ES-I3 (cell line): ENCODE measurements around the gene RNF144A.

Source experiments
- H3K36me3 ChIP-seq: 2 replicates; pipeline ENCODE4 v1.6.1; 2013; ENCODE audit warnings: mild to moderate bottlenecking, low read length, control low read depth, moderate library complexity; ENCODE audit not compliant: insufficient read depth
- H3K4me1 ChIP-seq: 2 replicates; pipeline ENCODE4 v1.6.1; 2013; ENCODE audit warnings: mild to moderate bottlenecking, control low read depth, low read length; ENCODE audit not compliant: insufficient read depth
- H3K9ac ChIP-seq: 2 replicates; pipeline ENCODE4 v1.6.1; 2013; ENCODE audit warnings: low read depth, mild to moderate bottlenecking, low read length, moderate library complexity
- H3K9me3 ChIP-seq: 2 replicates; pipeline ENCODE4 v1.6.1; 2013; ENCODE audit warnings: mild to moderate bottlenecking, low read length, moderate library complexity; ENCODE audit not compliant: control insufficient read depth, insufficient read depth

The RNF144A gene, protein sequence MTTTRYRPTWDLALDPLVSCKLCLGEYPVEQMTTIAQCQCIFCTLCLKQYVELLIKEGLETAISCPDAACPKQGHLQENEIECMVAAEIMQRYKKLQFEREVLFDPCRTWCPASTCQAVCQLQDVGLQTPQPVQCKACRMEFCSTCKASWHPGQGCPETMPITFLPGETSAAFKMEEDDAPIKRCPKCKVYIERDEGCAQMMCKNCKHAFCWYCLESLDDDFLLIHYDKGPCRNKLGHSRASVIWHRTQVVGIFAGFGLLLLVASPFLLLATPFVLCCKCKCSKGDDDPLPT

DNA sequence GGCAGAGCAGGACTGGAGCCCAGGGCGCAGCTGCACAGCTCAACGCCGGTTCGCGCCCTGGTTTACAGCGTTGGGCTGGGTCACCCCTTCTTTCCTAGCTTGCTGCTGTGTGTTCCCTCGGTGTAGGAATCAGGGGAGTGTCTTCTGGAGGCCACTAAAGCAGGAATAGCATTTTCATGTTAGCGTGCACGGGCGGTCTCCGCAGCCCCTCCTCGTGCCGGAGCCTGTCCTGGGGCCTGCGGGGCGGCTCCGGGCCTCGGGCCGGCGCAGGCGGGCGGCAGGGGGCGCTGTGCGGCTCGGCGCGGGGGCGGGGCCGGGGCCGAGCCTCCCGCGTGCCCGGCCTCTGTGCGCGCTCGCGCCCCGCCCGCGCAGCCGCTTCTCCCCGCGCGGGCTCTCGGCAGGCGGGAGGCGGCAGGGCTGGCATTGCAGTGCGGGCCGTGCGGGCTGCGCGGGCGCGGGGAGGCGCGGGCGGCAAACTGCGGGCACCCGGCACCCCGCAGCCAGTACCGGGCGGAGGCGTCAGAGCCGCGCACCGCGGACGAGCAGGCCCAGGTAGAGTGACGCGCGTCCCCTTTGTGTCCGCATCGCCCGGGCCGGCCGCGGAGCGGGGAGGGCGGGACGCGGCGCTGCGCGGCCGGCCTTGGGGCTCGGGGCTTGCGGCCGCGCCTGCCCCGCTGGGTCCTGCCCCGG lies at the start of gene RNF144A:
Gene RNF144A, plus strand, starts transcription at position 342 of the 690 bp plus-strand sequence. CDS start 79,515 bp downstream, outside the sequence.
- Histone ChIP-seq H3K9ac (peak within 1 kb of the TSS; percentile 74), H3K36me3 (no peaks in the 10 kb centered on the region), H3K4me1 (peaks cover 13% of the 10 kb centered on the region; the same call in 1 of the 2 replicates), H3K9me3 (no peaks in the 10 kb centered on the region)

DNA sequence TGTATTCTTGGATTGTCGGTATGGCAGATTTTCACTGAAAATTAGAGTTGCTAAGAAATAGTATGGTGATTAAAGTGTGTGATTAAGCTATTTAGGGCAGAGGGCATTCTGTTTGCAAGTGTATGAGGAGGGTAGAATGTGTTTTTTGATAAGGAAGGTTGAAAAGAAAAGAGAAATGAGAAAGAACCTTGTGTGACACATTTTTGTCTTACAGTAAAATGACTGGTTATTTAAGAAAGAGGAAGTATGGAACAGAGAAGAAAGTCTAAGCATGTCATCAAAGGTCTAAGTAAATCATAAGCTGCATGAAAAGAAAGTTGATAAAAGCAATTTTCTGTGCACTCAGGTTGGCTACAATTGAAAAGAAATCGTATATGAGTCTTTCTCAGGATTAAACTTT lies 44.8 kb upstream of the RNF144A start:
- H3K9ac ChIP-seq: no peak overlapping the region
- no peaks in the 10 kb centered on the region for H3K4me1 ChIP-seq
- no peaks in the 10 kb centered on the region for H3K9me3 ChIP-seq
- no peaks in the 10 kb centered on the region for H3K36me3 ChIP-seq

DNA sequence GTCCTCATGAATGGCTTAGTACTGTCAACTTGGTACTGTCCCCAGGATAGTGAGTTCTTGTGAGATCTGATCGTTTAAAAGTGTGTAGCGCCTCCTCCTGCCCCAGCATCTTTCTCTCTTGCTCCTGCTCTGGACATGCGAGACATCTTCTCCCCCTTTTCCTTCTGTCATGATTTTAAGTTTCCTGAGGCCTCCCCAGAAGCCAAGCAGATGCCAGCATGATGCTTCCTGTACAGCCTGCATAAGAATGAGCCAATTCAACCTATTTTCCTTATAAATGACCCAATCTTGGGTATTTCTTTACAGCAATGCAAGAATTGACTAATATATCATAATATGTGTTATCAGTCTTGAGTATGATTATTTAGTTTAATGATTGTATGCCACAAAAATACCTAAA lies 43.2 kb upstream of the RNF144A start:
- no peaks in the 10 kb centered on the region for H3K9me3 ChIP-seq
- H3K9ac ChIP-seq: no peak overlapping the region
- no peaks in the 10 kb centered on the region for H3K36me3 ChIP-seq
- H3K4me1 ChIP-seq: no peaks in the 10 kb centered on the region

DNA sequence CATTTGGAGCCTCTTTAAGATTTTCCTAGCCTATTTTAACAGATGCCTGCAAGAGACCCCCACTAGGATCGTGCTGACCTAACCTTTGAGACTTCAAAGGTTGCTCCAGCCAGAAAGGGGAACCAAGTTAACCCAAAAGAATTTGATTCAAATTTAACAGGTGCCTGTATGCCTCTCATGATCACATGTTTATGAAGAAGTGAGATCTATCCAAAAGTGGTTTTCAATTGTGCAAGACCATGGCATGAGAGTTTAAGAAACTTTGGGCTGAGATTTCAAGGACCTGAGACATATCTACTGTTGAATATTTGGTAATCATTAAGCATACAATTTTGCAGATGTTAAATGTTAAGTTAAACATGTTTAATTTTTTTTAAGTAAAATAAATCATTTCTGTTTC lies 40.9 kb upstream of the RNF144A start:
- Histone ChIP-seq H3K36me3 (no peaks in the 10 kb centered on the region), H3K9me3 (no peaks in the 10 kb centered on the region), H3K4me1 (no peaks in the 10 kb centered on the region), H3K9ac (no peak overlapping the region)

DNA sequence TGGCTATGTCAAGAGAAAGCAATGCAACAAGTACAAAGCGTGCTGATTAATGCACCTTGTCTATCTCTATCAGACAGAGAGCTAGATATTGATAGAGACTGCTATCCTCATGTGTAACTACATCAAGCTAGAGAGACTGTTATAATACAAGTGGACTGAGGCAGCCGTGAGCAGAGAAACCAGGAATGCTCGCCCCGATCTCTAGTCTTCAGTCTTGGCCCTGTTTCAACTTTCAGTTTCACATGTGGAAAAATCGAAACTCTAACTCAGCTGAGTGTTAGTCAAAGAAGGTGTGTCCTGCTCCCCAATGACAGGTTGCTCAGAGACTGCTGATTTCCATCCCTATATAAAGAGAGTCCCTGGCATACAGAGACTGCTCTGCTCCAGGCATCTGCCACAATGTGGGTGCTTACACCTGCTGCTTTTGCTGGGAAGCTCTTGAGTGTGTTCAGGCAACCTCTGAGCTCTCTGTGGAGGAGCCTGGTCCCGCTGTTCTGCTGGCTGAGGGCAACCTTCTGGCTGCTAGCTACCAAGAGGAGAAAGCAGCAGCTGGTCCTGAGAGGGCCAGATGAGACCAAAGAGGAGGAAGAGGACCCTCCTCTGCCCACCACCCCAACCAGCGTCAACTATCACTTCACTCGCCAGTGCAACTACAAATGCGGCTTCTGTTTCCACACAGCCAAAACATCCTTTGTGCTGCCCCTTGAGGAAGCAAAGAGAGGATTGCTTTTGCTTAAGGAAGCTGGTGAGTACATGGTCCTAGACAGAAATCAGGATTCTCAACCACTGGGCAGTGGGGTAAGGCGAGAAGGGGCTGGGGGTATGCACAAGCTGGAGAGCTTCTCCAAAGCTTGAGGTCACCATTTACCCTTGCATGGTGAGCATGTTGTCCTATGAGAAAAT lies 39.6 kb upstream of the RNF144A start, which contains the start of gene RSAD2:
Gene RSAD2, plus strand, starts transcription at position 376 of the 903 bp plus-strand sequence. Its CDS starts 24 bp downstream, at position 400.
- H3K9ac ChIP-seq: no peak within 1 kb of the TSS
- H3K9me3 ChIP-seq: no peaks in the 10 kb centered on the region
- no peaks in the 10 kb centered on the region for H3K36me3 ChIP-seq
- no peaks in the 10 kb centered on the region for H3K4me1 ChIP-seq

DNA sequence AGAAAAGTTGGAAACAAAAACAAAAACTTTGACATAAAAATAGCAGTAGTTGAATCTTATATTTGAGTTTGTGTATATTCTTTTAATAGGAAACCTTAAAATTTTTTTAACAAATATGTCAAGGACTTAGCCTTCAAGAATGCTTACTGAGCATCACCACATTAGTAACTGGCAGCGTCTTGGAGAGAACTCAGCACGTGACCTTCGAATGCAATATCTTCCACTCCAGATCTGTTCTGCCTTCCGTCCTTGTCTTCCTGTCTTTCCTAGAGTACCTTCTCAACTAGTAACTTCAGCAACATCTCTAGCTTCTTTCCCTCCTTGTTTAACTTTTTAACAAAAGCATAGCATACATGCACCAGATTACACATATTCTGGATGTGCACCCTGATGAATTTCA lies 38.7 kb upstream of the RNF144A start:
- Histone ChIP-seq H3K4me1 (no peaks in the 10 kb centered on the region), H3K9ac (no peak overlapping the region), H3K9me3 (no peaks in the 10 kb centered on the region), H3K36me3 (no peaks in the 10 kb centered on the region)

DNA sequence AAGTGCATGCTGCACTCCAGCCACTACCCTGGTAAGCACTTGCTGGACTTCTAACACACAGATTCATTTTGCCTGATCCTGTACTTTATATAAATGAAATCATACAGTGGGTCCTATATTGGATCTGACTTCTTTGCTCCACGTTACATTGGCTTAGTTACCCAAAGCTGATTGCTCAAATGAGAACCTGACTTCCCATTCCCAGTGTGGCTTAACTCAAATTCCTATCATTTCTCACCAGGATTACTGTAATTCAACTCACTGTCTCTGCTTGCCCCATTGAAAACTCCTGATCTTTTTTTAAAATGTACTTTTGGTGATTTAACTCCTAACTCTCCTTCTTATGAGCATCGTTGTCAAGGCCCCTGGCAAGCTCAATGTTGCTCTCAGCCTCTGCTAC lies 38.2 kb upstream of the RNF144A start:
- Histone ChIP-seq H3K4me1 (no peaks in the 10 kb centered on the region), H3K9ac (no peak overlapping the region), H3K9me3 (no peaks in the 10 kb centered on the region), H3K36me3 (no peaks in the 10 kb centered on the region)

DNA sequence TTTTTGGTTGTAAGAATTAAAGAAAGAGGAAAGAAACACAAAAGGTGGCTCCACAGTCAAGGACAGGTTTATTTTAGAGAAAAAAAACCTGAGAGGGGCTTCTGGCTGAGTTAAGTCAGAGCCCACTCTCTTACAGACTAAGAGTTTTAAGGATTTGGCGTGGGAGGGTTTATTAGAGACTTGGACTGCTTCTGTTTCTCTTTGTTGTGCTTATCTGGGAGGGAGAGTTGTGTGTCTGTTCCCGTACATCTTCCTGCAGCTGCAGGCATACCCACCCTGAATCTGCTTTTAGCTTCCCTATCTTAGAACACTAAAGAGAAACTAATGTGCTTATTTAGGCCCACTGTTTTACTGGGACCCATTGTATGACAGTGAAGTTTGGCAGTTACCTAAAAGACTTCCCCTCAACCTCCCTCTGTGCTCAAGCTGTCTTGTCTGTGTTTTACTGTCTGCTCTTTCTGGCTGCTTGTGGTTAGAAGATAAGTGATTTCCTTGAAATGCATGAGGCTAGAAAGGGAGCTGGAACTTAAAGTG lies 36.9 kb upstream of the RNF144A start:
- Histone ChIP-seq H3K36me3 (no peaks in the 10 kb centered on the region), H3K9ac (no peak overlapping the region), H3K4me1 (no peaks in the 10 kb centered on the region), H3K9me3 (no peaks in the 10 kb centered on the region)

DNA sequence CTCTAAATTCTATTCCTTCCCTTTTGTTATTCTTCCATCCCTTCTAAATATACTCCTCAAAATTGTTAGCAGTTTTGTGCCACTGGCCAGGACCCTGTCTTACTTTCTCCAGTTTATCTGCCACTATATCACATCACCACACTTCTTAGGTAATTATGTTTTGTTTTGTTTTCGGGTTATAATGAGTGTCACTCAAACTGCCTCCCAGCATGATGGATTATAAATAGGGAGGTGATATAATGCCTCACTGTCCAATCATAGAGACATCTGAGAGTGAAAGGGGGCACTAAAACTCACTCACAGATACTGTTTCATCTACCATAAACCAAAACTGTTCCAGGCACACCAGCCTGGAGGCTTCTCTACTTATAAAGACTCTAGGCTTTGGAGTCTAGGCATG lies 36.2 kb upstream of the RNF144A start:
- Histone ChIP-seq H3K36me3 (no peaks in the 10 kb centered on the region; the same call in 1 of the 2 replicates), H3K9ac (no peak overlapping the region)

DNA sequence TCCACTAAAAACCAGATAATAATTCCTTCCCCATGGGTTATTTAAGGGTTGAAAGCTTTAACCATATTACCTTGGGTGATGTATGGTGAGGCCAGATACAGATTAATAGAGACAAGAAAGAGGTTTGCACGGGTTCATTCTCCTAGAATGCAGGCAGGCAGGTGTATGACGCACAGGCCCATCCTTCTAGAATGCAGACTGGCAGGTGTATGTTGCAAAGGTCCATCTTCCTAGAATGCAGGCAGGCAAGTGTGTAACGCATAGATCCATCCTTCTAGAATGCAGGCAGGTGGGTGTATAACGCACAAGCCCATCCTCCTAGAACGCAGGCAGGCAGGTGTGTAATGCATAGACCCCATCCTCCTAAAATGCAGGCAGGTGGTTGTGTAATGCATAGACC lies 35.7 kb upstream of the RNF144A start:
- Histone ChIP-seq H3K36me3 (no peaks in the 10 kb centered on the region; the same call in 1 of the 2 replicates), H3K4me1 (no peaks in the 10 kb centered on the region), H3K9me3 (no peaks in the 10 kb centered on the region), H3K9ac (no peak overlapping the region)

More for the DNA sequence above, 36.2 kb upstream of the RNF144A start:
- Histone ChIP-seq H3K9me3 (no peaks in the 10 kb centered on the region), H3K4me1 (no peaks in the 10 kb centered on the region)

DNA sequence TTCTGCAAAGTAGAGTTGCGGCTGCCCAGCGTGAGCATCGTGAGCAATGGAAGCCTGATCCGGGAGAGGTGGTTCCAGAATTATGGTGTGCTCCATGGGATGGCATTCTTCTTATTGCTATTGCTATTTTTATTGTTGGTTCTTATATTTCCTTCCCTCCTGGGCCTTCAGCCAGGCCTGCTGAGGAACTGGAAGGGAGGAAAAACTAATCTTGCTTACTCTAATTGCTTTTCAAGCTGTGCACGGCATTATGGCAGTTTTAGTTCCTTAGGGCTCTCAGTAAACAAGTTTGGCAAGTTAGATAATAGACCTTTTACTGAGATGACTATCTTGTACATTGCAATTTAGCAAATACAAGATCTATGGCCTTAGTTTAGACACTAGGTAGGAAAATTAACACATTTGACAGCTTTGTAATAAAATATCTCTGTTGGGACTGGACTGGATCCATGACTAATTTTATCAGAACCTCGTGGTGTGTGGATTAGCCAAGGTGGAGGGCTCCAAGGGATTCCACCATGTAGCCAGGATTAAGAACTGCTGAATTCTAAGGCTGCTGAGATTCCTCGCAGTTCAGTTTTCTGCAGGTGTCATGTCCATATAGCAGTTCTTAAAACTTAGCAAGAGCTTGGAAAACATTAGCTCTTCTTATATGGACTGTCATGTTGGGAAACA lies 33.6 kb upstream of the RNF144A start:
- Histone ChIP-seq H3K9me3 (no peaks in the 10 kb centered on the region), H3K9ac (no peak overlapping the region), H3K36me3 (no peaks in the 10 kb centered on the region; the same call in 1 of the 2 replicates), H3K4me1 (no peaks in the 10 kb centered on the region)

DNA sequence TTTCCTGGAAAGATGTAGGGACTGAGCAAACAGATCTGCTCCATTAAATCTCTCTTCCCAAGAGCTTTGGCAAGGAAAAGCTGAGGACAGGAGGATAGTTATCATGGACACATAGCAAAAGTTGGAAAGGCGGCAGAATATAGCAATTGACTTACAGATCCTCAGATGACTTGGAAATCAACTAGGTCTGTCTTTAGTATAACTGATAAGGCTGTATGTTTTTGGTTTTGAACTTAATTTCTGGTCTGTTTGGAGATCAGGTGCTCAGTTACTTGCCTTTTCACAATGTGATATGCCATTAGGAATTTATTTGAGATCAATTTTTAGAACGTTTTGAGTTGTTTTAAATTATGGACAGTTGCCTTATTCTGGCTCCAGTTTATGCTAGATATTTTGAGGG lies 31.7 kb upstream of the RNF144A start:
- Histone ChIP-seq H3K4me1 (no peaks in the 10 kb centered on the region), H3K36me3 (no peaks in the 10 kb centered on the region; the same call in 1 of the 2 replicates), H3K9me3 (no peaks in the 10 kb centered on the region), H3K9ac (no peak overlapping the region)

DNA sequence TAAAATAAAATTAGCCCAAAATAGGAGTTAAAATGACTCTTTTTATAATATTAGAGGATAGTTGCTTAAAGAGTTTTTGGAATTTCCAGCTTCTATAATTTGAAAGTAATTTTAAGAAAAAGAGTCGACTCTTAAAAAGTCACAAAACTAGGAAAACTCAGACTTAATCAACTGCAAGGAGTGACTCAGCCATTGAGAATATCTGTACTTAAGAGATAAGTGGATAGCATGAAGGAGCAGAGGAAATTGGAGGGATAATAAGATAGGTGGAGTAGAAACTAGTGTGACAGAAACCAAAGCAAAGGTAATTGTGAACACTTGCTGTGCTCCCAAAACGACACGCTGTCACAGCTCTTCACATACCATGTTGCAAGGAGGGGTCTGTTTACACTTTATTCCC lies 31.2 kb upstream of the RNF144A start:
- Histone ChIP-seq H3K36me3 (no peaks in the 10 kb centered on the region; the same call in 1 of the 2 replicates), H3K9ac (no peak overlapping the region), H3K9me3 (no peaks in the 10 kb centered on the region), H3K4me1 (no peaks in the 10 kb centered on the region)
